HL-60 (cell line): ENCODE results near the gene SPPL2B.

Experiments used
- CTCF ChIP-seq: IDR thresholded peaks from one replicate; pipeline ENCODE4 v1.5.1; 2011; ENCODE audit warnings: low read length, control low read depth, inconsistent platforms; ENCODE audit not compliant: insufficient read depth
- GABPA ChIP-seq: IDR thresholded peaks from 2 replicates; pipeline ENCODE4 v1.6.1; 2012; ENCODE audit warnings: low read depth
- POLR2AphosphoS5 ChIP-seq: IDR thresholded peaks from 2 replicates; pipeline ENCODE4 v1.6.1; 2012; ENCODE audit warnings: low read depth
- REST ChIP-seq: IDR thresholded peaks from 2 replicates; pipeline ENCODE4 v1.6.1; 2012; ENCODE audit warnings: low read depth; ENCODE audit not compliant: insufficient replicate concordance
- SPI1 ChIP-seq: IDR thresholded peaks from 2 replicates; pipeline ENCODE4 v1.6.1; 2012; ENCODE audit warnings: low read depth, mild to moderate bottlenecking, borderline replicate concordance

- TF ChIP-seq REST, result no peak
- TF ChIP-seq POLR2AphosphoS5, result no peak
- no peak for TF ChIP-seq SPI1
- no peak for TF ChIP-seq CTCF
- no peak for TF ChIP-seq GABPA
Observed at GRCh38 chr19:2338751-2339643, 10.5 kb downstream of the SPPL2B start.
